Natural killer cell (primary cell): Measurements from ENCODE around the gene MAGEA1. TPM values are rescaled to one million over a fixed set of nuclear protein-coding genes. Genes with fewer than 3 reads are reported as not detected.

Experiments used
- ATAC-seq, 3 donors: fragments of 150-1000 bp in 2 of 3; fragments of 200-7000 bp in 1 of 3; cut with Tn5 transposase; 1 replicate in 1 of 3; 2 replicates in 2 of 3; pipeline ENCODE4 v1.10.0; 2021; ENCODE audit warnings: mild to moderate bottlenecking in 2 of 3, moderate library complexity in 2 of 3
- DNase-seq, 2 donors: peaks; one replicate each; pipeline versions ENCODE4 v3.0.0 to v3.0.0-alpha.2; 2013 to 2021; ENCODE audit warnings: mixed read lengths in 1 of 2
- H3K27ac ChIP-seq: one replicate; pipeline ENCODE4 v1.5.1; 2013; ENCODE audit warnings: mild to moderate bottlenecking, low read length
- H3K27me3 ChIP-seq: one replicate; pipeline ENCODE4 v1.6.1; 2013; ENCODE audit warnings: low read length; ENCODE audit not compliant: control insufficient read depth, insufficient read depth
- H3K36me3 ChIP-seq: one replicate; pipeline ENCODE4 v1.6.1; 2013; ENCODE audit warnings: low read length; ENCODE audit not compliant: control insufficient read depth, insufficient read depth
- H3K4me1 ChIP-seq: one replicate; pipeline ENCODE4 v1.6.1; 2013; ENCODE audit warnings: low read length; ENCODE audit not compliant: control insufficient read depth, insufficient read depth
- H3K4me3 ChIP-seq: one replicate; pipeline ENCODE4 v1.5.1; 2013; ENCODE audit warnings: low read length
- H3K9me3 ChIP-seq: one replicate; pipeline ENCODE4 v1.6.1; 2013; ENCODE audit warnings: low read length; ENCODE audit not compliant: control insufficient read depth, insufficient read depth
- H3K27ac Mint-ChIP-seq, 2 donors: one replicate each; pipeline ENCODE4 v1.8.0; 2022; ENCODE audit warnings: mild to moderate bottlenecking in 2 of 2, mixed read lengths in 2 of 2, moderate library complexity in 1 of 2
- H3K27me3 Mint-ChIP-seq, 2 donors: one replicate each; pipeline ENCODE4 v1.8.0; 2022; ENCODE audit warnings: low read depth in 2 of 2, mixed read lengths in 2 of 2
- H3K36me3 Mint-ChIP-seq: one replicate; pipeline ENCODE4 v1.8.0; 2022; ENCODE audit warnings: mixed read lengths
- H3K4me1 Mint-ChIP-seq, 2 donors: one replicate each; pipeline ENCODE4 v1.8.0; 2022; ENCODE audit warnings: mixed read lengths in 2 of 2
- H3K4me3 Mint-ChIP-seq: one replicate; pipeline ENCODE4 v1.8.0; 2022; ENCODE audit warnings: mild to moderate bottlenecking, moderate library complexity, mixed read lengths
- H3K9me3 Mint-ChIP-seq, 2 donors: one replicate each; pipeline ENCODE4 v1.8.0; 2022; ENCODE audit warnings: mixed read lengths in 2 of 2
- CTCF ChIP-seq: fragments of 200-600 bp; IDR thresholded peaks from one replicate; pipeline ENCODE4 v1.8.0; 2022; ENCODE audit warnings: antibody characterized with exemption
- WGBS: methylation state at CpG from one replicate; pipeline ENCODE4 v1.1.7; 2013; ENCODE audit warnings: missing lambda C conversion rate; ENCODE audit not compliant: insufficient coverage; 5-methylcytosine and 5-hydroxymethylcytosine counted together
- intact Hi-C: fragments of 100-400 bp; cut with micrococcal nuclease; formaldehyde crosslinking; loops from one replicate; pipeline ENCODE4 v1.14.2; 2022
- total RNA-seq, 4 donors: library from RNA; stranded (reverse); fragments of 120-200 nt in 1 of 4; gene quantifications; one replicate each; pipeline versions ENCODE4 v1.2.3 to v1.2.4, GENCODE V29; 2013 to 2022

The MAGEA1 gene
- total RNA-seq, 3 donors from 2014 or later (not counting 1 experiment from before 2014, with no cell fraction given), result not detected

GRCh38 chrX:153206425-153207046 lies 27.5 kb downstream of the MAGEA1 start:
- no peak overlapping the region for H3K4me3 ChIP-seq
- H3K27me3 Mint-ChIP-seq, result peaks cover 20 to 56% of the 10 kb centered on the region in 2 donors
- no peak overlapping the region for H3K4me3 Mint-ChIP-seq
- peaks cover 0 to 5% of the 10 kb centered on the region in 2 donors for H3K9me3 Mint-ChIP-seq
- ATAC-seq (no peak), DNase-seq (no peak)
- H3K36me3 ChIP-seq, result no peaks in the 10 kb centered on the region
- H3K27me3 ChIP-seq, result no peaks in the 10 kb centered on the region
- no peak for TF ChIP-seq CTCF
- no peak overlapping the region for H3K27ac ChIP-seq
- H3K9me3 ChIP-seq, result no peaks in the 10 kb centered on the region
- H3K36me3 Mint-ChIP-seq, result peaks cover 5% of the 10 kb centered on the region
- H3K4me1 Mint-ChIP-seq, result no peaks in the 10 kb centered on the region
- H3K4me1 ChIP-seq, result no peaks in the 10 kb centered on the region
- 92% methylated on average over 8 of the region's 8 CpGs for WGBS
- no peak overlapping the region for H3K27ac Mint-ChIP-seq
- intact Hi-C loops, result no loop called here

GRCh38 chrX:153209347-153209746 lies 30.3 kb downstream of the MAGEA1 start:
- Histone ChIP-seq H3K27me3 (no peaks in the 10 kb centered on the region), H3K27ac (no peak overlapping the region), H3K36me3 (no peaks in the 10 kb centered on the region), H3K4me1 (no peaks in the 10 kb centered on the region), H3K4me3 (no peak overlapping the region), H3K9me3 (no peaks in the 10 kb centered on the region)
- no peaks in the 10 kb centered on the region for H3K4me1 Mint-ChIP-seq
- no peak overlapping the region for H3K4me3 Mint-ChIP-seq
- no peak for ATAC-seq
- intact Hi-C loops, result no loop called here
- H3K36me3 Mint-ChIP-seq, result peaks cover 6% of the 10 kb centered on the region
- H3K27ac Mint-ChIP-seq, result no peak overlapping the region
- WGBS, result no CpG with 5 or more reads among the region's 3 CpGs
- DNase-seq, result no peak
- TF ChIP-seq CTCF, result no peak
- H3K27me3 Mint-ChIP-seq, result peaks cover 15 to 57% of the 10 kb centered on the region in 2 donors
- H3K9me3 Mint-ChIP-seq, result peaks cover 0 to 9% of the 10 kb centered on the region in 2 donors

- Mint-ChIP-seq H3K36me3 (peaks cover 6% of the 10 kb centered on the region), H3K27ac (no peak overlapping the region), H3K27me3 (peaks cover 6 to 25% of the 10 kb centered on the region in 2 donors), H3K4me1 (no peaks in the 10 kb centered on the region), H3K4me3 (no peak overlapping the region), H3K9me3 (peaks cover 0 to 9% of the 10 kb centered on the region in 2 donors)
- no peaks in the 10 kb centered on the region for H3K27me3 ChIP-seq
- no peaks in the 10 kb centered on the region for H3K36me3 ChIP-seq
- H3K4me3 ChIP-seq, result no peak overlapping the region
- H3K4me1 ChIP-seq, result no peaks in the 10 kb centered on the region
- H3K9me3 ChIP-seq, result no peaks in the 10 kb centered on the region
- intact Hi-C loops, result no loop called here
- ATAC-seq (no peak), DNase-seq (no peak)
- H3K27ac ChIP-seq, result no peak overlapping the region
- WGBS, result 62% methylated on average over 2 of the region's 2 CpGs
- no peak for TF ChIP-seq CTCF
Measured at GRCh38 chrX:153214934-153215333, 35.9 kb downstream of the MAGEA1 start.

- Histone ChIP-seq H3K27me3 (no peaks in the 10 kb centered on the region), H3K9me3 (no peaks in the 10 kb centered on the region), H3K36me3 (no peaks in the 10 kb centered on the region), H3K27ac (no peak overlapping the region), H3K4me3 (no peak overlapping the region), H3K4me1 (no peaks in the 10 kb centered on the region)
- 76% methylated on average over 1 of the region's 1 CpG for WGBS
- H3K27me3 Mint-ChIP-seq, result peaks cover 0 to 8% of the 10 kb centered on the region in 2 donors
- peaks cover 0 to 4% of the 10 kb centered on the region in 2 donors for H3K9me3 Mint-ChIP-seq
- no peak overlapping the region for H3K4me3 Mint-ChIP-seq
- ATAC-seq (no peak), DNase-seq (no peak)
- H3K27ac Mint-ChIP-seq, result no peak overlapping the region
- H3K36me3 Mint-ChIP-seq, result no peaks in the 10 kb centered on the region
- intact Hi-C loops, result no loop called here
- H3K4me1 Mint-ChIP-seq, result no peaks in the 10 kb centered on the region
- no peak for TF ChIP-seq CTCF
Measured at GRCh38 chrX:153216926-153217325, 37.8 kb downstream of the MAGEA1 start.
